Bone marrow (tissue), 2 donors: ENCODE measurements around the gene RP2.

Experiments
- DNase-seq, 2 donors: peaks; one replicate each; lab custom pipeline; 2025; lab: John Stamatoyannopoulos, UW

Gene RP2

DNA sequence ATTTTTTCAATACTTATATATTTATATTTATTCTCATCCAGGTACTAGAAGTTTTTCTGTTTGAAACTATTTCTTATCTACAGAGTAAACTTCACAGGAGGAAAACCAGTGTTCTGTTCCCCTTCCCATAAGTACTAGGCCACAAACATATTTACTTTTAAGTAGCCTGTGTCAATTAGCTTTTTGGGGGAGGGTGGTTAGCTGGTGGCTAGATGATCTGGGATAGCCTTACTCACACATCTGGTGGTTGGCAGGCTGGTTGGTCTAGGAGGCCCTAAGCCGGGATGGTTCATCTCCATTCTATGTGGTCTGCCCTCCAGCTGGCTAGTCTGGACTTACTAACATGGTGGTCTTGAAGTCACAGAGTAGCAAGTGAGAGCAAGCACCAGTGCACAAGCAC is 81.6 kb downstream of the RP2 start:
- no peak for DNase-seq

DNA sequence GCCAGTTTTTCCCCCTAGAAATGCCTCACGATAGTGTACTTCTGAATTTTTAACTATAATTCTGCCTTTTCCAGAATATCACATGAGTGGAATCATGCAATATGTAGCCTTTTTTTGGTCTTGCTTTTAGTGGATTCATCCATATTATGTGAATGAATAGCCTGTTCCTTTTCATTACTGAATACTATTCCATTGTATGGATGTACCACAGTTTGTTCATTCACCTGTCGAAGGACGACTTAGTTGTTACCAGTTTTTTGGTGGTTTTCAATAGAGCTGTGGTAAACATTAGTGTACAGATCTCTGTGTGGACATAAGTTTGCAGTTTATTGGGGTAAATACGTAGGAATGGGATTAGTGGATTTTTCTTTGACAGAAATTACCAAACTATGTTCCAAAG is 83.4 kb downstream of the RP2 start:
- DNase-seq = no peak

- no peak for DNase-seq
Measured at GRCh38 chrX:46922611-46923010, 85.8 kb downstream of the RP2 start.

DNA sequence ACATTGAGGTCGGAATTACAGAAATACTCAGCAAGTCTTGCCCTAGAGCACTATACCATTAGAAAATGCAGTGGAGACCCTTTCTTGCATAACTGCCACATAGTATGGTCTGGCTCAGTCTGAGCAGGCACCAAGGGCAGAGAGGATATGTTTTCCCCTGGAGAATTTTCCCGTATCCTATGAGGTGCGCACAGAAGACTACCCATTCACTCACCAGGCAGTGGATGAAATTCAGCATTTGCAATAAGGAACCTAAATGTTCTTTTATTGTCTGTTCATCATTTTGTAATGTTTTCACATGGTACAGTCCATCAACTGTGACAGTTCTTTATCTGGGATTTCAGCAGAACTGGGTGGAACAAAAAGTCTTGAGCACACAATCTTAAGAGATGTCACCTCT is 90.9 kb downstream of the RP2 start:
- DNase-seq = no peak

DNA sequence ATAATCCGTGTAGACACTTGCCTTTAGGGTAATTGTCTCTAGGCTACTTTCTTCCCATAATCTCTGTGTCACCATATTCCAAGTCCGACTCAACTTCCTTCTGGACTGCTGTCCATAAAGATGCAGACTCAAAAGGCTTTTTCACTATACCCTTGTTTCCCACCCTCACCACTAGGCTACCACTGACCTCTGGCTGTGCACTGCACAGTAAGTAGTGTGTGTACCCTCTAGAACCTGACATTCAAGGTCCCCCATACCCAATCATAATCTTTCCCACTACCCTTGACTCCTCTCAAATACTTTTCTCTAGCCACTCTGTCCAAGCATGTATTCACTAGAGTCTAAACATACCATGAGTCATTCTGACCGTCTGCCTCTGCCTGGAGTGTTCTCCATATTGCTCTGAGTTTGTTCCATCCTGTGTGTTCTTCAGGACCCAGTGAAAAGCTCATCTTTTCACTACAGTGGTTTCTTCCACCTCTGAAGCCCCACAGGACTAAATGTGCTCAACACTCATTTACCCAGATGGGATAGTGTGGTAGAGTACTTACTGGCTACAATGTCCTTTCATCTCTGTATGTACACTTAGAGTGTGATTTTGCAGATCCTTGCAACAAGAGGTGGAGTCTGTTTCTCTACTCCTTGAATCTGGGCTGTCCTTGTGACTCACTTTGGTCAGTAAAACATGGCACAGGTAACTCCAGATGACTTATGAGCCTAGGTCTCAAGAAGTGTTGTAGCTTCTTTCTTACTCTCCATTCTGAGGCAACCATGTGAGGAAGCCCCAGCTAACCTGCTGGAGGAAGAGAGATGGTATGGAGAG is 92.8 kb downstream of the RP2 start:
- DNase-seq = no peak
